ENCODE results near the gene BNC2.

- TF ChIP-seq CTCF (conservative IDR thresholded peaks at IDR 0.05; ENCODE audit: low read length) (no peak), EZH2phosphoT487 (IDR thresholded peaks at IDR 0.05; ENCODE audit: borderline replicate concordance, low read depth, low read length) (no peak)
Measured at GRCh38 chr9:16725066-16725465, 145.4 kb downstream of the BNC2 start.

All from OCI-LY7 (cell line).